ENCODE measurements around the gene PRR29.
"Not testable (repeated sequence)": the region's sequence is repeated elsewhere in the genome, so short reads cannot be mapped to it uniquely, and the experiment has no call there.

Gene PRR29

GRCh38 chr17:63975541-63976092 lies 22.5 kb upstream of the PRR29 start:
- DNase-seq, result no peak

DNA sequence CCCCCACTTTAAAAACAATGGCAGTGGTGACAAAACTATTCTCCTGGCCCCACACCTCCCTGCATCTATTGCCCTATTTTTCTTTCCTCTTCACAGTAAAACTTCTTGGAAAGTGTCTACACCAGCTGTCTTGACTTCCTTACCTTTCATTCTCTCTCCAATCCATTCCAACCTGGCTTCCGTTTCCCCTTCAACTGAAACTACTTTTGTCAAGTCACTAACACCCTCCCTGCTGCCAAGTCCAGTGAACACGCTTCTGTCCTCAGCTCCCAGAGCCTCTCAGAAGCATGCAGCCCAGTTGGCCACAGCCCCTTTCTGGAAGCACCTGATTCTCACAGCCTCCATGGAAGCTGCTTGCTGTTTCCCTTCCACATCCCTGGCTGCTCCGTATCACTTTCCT lies 21.4 kb upstream of the PRR29 start:
- no peak for DNase-seq

DNA sequence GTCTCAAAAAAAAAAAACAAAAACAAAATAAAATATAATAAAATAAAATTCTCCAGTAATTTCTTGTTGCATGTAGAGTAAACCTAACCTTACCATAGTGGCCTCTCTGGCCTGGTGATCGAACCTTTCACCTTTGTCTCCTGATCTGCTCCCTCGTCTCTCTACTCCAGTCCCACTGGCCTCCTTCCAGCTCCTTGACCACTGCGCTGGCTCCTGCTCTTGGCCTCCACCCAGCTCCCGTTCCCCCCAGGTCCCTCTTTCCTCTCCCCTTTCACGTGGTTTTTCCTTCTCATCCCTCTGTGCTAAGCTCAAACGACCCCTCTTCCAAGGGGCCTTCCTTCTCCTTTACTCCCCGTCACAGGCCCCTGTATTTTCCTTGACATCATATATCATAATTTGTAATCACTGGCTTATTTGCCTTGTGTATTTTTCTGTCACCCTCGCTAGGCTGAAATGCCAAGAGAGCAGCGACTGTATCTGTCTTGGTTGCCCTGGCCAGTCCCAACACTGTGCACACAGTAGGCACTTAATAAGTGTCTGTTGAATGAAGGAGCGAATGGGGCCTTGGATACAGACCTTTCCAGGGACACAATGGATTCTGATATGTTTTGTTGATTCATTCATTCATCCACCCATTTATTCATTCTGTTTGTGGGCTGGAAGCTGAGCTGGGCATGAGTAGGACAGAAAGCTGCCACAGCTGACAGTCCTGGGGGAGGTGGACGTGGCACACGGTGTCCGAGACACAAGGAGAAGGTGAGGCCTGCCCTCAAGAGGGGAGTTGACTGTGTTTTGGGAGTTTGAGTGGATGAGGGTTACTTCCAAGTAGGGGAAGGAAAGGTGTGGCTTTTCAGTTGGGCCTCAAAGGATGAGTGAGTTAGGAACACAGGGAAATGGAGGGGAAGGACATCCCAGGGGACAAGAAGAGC lies 19.6 kb upstream of the PRR29 start:
- DNase-seq, result no peak

GRCh38 chr17:63982641-63983040 lies 15.5 kb upstream of the PRR29 start:
- DNase-seq, result not testable (repeated sequence)

DNA sequence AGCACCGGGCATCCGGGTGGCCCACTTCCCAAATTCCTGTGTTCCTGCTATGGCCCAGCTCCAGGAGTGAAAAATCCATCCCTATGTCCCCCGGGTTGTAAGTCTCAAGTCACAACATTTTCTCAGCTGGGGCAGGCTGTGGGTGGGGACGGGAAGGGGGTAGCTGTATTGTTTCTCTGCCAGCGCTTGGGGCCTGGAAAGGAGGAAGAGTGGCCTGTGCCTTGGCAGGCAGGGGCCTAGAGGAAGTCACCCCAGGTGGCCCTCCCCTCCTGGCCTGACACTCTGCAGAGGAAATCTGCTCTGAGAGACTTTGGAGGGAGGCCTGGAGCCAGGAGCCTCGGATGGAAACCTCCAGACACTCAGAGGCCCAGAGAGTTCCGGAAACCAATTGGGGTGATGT lies 14.8 kb upstream of the PRR29 start:
- DNase-seq, result no peak

- DNase-seq, result no peak
These were observed 13.9 kb upstream of the PRR29 start for GRCh38 chr17:63984236-63984635.

DNA sequence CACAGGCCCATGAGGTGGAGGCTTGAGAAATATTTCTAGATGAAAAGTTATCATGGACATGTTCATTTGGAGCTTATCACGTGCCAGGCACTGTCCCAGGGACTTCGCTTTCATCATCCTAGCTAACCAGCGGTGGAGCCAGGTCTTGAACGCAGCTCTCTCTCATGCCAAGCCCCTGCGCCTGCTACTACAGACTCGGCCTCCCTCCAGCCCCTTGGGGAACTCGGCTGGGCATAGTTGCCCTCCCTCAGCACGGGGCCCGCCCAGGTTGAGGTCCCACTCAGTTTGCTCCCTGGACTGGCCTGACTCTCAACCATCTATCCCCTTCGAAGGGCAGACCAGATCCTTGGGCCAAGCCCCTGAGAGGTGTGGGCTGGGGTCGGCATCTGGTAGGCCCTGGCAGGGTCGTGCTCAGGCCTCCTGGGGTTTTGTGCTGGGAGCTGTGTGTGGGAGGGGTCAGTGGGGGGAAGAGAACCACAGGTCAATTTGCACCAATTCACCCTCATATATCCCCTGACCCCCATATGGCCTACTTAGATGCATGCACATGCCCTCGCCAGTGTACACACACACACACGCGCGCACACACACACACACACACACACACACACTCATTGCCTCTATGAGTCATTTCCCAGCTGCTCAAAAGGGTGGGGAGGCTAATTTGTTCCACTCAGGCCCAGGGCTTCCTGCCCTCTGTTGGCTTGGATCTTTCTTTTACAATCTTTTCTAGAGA lies 13.3 kb upstream of the PRR29 start:
- no peak for DNase-seq

- DNase-seq, result no peak
These were observed 12.6 kb upstream of the PRR29 start for GRCh38 chr17:63985387-63986140.

DNA sequence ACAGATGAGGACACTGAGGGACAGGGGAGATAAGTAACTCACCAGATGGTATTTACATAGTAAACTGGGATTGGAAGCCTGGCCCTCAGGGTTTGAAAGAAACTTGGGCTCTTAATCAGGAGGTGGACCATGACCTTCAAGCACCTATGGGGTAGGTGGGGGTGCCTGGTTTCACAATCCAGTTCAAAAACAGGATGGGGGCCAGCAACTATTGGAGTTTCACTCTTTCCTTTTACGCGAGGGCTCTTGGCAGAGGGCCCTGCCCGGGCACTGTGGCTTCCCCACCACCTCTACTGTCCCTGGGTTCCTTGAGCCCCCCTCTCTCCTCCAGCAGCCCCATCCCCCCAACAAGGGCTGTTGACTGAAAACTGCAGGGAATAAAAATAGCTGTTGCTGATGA lies 11.3 kb upstream of the PRR29 start:
- no peak for DNase-seq

GRCh38 chr17:63987221-63988126 lies 10.7 kb upstream of the PRR29 start:
- no peak for DNase-seq

DNA sequence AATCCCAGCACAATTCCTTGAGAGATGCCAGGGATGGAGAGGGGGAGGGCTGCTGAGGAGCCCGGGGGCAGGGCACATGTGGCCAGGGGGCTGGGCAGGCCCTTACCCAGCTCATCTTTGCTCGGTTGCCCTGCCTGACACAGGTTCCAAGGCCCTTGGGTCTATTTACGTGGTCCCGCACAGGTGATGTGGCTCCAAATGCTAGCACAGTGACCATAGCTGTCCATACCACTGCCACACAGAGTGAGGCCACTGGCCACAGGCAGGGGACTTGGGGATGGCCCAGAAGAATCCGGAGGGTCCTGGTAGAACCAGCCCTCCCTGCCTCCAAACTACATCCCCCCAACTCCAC lies 10.0 kb upstream of the PRR29 start:
- no peak for DNase-seq

DNA sequence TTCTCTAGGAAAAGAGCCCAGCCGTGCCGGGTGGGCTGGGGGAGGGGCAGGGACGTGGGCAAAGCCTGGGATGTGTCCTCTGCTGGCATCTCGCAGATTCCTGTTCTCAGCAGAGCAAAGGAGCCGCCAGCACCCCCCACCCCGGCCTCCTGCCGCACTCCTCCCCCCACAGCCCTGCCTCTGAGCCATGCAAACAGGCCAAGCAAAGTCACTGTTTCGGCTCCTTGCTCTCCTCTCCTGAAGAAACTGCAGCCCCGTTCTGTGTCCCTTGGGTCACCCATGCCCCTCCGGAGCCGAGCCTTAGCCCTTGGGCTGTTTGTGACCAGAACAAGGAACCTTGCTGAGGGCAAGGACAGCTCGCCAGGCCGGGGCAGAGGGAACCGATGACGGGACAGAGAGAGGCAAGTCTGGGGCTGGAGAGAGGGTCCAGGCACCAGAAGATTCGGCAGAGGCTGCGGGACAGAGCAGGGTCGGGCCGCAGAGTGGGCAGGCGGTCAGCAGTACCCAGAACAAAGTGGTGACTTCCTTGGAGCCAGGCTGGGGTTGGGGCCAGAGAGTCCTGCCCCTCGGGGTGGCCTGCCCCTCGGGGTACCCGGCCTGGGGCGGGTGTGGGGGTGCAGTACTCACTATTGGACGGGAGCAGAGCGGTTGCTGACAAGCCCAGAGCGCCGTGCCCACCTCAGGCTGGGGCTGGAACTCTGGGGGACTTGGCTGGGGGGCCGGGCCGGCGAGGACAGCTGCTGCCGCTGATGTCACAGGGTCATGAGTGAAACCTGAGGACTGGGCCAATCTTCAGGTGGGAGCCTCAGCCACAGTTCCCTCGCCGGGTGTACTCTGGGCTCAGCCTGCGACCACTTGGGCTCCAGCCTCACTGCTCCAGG lies 9.2 kb upstream of the PRR29 start:
- no peak for DNase-seq

- DNase-seq, result no peak
These were observed 8.4 kb upstream of the PRR29 start for GRCh38 chr17:63989622-63990345.

GRCh38 chr17:63991611-63992010 lies 6.5 kb upstream of the PRR29 start:
- DNase-seq, result no peak

- no peak for DNase-seq
These were observed 4.7 kb upstream of the PRR29 start for GRCh38 chr17:63993368-63993985.

DNA sequence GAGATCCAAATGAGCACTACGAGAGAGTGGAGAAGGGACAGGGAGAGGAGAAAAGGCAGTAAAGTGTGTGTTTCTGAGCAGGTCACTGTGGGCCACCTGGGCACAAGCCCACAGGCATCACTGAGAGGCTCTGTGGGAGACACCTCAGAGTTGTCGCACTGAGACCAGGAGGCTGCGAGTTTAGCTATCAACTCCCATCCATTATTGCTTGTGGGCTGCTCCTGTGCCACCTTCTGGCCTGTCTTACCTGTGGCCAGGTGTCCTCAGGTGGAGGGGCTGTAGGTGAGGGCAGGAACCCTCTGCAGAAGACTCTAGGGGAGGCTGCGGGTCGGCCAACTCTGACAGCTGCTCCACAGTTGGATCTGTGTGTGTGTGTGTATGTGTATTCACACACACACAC lies 2.5 kb upstream of the PRR29 start:
- no peak for DNase-seq

DNA sequence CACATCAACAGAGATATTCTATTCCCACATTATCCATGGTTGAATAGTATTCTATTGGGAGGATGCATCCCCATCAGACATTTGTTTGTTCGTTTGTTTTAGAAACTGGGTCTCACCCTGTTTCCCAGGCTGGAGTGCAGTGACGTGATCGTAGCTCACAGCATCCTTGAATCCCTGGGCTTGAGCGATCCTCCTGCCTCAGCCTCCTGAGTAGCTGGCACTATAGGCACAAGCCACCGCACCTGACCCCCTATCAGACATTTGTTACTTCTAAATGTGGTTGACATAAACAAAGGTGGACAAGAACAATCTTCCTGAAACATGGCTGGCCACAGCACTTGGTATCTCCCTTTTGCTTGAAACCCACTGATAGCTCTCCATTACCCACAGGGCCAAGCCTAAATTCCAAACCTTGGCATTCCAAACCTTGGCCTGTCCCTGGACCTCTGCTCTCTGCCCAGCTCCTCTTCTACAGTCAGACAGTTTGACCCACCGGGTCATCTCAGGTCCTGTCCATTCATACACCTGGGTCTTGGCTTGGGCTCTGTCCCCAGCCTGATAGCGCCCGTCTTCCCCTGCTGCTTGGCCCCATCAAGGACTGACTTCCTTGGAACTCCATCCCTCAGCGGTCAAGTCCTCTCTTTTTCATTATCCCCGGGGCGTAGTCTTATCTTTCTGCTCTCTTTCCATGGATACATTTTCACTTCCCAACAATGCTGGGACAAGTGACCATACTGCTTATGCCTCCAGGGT lies 1.5 kb upstream of the PRR29 start:
- no peak for DNase-seq

- no peak for DNase-seq
These were observed 656 bp upstream of the PRR29 start for GRCh38 chr17:63997341-63998048.
